ENCODE data around the gene TMPRSS11A.

DNA sequence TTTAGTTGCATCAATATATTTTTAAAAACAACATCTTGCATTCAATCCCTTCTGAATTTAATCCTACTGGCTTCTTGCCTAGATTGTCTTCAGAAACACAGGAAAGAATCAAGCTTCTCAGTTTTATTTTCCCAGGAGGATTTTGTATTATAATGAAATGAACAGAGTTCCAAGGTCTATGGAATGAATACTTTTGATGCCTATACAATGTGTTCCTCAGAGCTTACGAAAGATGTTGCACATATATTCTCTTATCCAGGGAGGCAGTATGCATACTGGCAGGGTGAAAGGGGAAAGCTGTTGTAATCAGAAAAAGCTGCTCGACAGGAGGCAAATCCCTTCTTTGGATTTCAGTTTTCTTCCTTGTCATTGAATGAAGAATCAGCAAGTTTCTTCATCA is 88.3 kb downstream of the TMPRSS11A start:
- TF ChIP-seq, protein P1, sequence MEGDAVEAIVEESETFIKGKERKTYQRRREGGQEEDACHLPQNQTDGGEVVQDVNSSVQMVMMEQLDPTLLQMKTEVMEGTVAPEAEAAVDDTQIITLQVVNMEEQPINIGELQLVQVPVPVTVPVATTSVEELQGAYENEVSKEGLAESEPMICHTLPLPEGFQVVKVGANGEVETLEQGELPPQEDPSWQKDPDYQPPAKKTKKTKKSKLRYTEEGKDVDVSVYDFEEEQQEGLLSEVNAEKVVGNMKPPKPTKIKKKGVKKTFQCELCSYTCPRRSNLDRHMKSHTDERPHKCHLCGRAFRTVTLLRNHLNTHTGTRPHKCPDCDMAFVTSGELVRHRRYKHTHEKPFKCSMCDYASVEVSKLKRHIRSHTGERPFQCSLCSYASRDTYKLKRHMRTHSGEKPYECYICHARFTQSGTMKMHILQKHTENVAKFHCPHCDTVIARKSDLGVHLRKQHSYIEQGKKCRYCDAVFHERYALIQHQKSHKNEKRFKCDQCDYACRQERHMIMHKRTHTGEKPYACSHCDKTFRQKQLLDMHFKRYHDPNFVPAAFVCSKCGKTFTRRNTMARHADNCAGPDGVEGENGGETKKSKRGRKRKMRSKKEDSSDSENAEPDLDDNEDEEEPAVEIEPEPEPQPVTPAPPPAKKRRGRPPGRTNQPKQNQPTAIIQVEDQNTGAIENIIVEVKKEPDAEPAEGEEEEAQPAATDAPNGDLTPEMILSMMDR (conservative IDR thresholded peaks at IDR 0.05; ENCODE audit: low read length) = no peak
- no peak for TF ChIP-seq EZH2phosphoT487 (IDR thresholded peaks at IDR 0.05; ENCODE audit: borderline replicate concordance, low read depth, low read length)

All from OCI-LY7 (cell line).